Peyer's patch (tissue), 4 donors: ENCODE measurements around the gene MTMR1.

ENCODE experiments used
- CTCF ChIP-seq, 6 experiments: fragments of 450-650 bp in 4 of 6; fragments of 200-600 bp in 2 of 6; sonication (generic) in 1 of 6; IDR thresholded peaks; one replicate each; pipeline ENCODE4 v1.5.1; 2017 to 2019; ENCODE audit warnings: antibody characterized with exemption in 6 of 6, mild to moderate bottlenecking in 3 of 6, moderate library complexity in 1 of 6
- POLR2A ChIP-seq, 2 donors: fragments of 450-650 bp; IDR thresholded peaks; one replicate each; pipeline ENCODE4 v1.5.1; 2017; ENCODE audit warnings: antibody characterized with exemption in 2 of 2, mild to moderate bottlenecking in 2 of 2, moderate library complexity in 2 of 2

GRCh38 chrX:150694738-150695410, 1.7 kb downstream of the MTMR1 start:
- TF ChIP-seq CTCF (IDR thresholded peaks at IDR 0.05): no peak
- no peak for TF ChIP-seq POLR2A (IDR thresholded peaks at IDR 0.05)
